ENCODE data around the gene HUS1. TPM values are rescaled to one million over a fixed set of nuclear protein-coding genes. Genes with fewer than 3 reads are reported as not detected.
"Not testable (repeated sequence)": the region's sequence is repeated elsewhere in the genome, so short reads cannot be mapped to it uniquely, and the experiment has no call there.

HUS1 gene
- total RNA-seq, 2 experiments from 2014 or later: 38.5 to 39.4 TPM

- DNase-seq: no peak
- Mint-ChIP-seq H3K27ac (no peak overlapping the region), H3K4me1 (no peaks in the 10 kb centered on the region), H3K27me3 (no peaks in the 10 kb centered on the region), H3K9me3 (no peaks in the 10 kb centered on the region), H3K36me3 (ENCODE audit: low read depth) (no peaks in the 10 kb centered on the region), H3K4me3 (no peak overlapping the region)
- ChIA-PET POLR2A (no interaction called here), CTCF (interaction anchor here (1.4 kb wide), 1 partner anchor 39 kb away, joined by 5 read pairs; no protein-coding TSS in a partner anchor)
These were observed 48.1 kb downstream of the HUS1 start for GRCh38 chr7:47931005-47932004.

- H3K27me3 Mint-ChIP-seq: no peaks in the 10 kb centered on the region
- H3K27ac Mint-ChIP-seq: no peak overlapping the region
- H3K4me3 Mint-ChIP-seq: no peak overlapping the region
- DNase-seq: no peak
- H3K4me1 Mint-ChIP-seq: no peaks in the 10 kb centered on the region
- CTCF ChIA-PET: no interaction called here
- H3K36me3 Mint-ChIP-seq (ENCODE audit: low read depth): no peaks in the 10 kb centered on the region
- POLR2A ChIA-PET: no interaction called here
- H3K9me3 Mint-ChIP-seq: no peaks in the 10 kb centered on the region
These were observed 55.1 kb downstream of the HUS1 start for GRCh38 chr7:47924266-47924665.

- H3K9me3 Mint-ChIP-seq; H3K4me1 Mint-ChIP-seq; POLR2A ChIA-PET; CTCF ChIA-PET; H3K27ac Mint-ChIP-seq; DNase-seq; H3K36me3 Mint-ChIP-seq (ENCODE audit: low read depth); H3K4me3 Mint-ChIP-seq; H3K27me3 Mint-ChIP-seq: not testable (repeated sequence)
These were observed 56.1 kb downstream of the HUS1 start for GRCh38 chr7:47923081-47923875.

- H3K27ac Mint-ChIP-seq; CTCF ChIA-PET; H3K36me3 Mint-ChIP-seq (ENCODE audit: low read depth); H3K4me1 Mint-ChIP-seq; H3K4me3 Mint-ChIP-seq; POLR2A ChIA-PET; DNase-seq; H3K9me3 Mint-ChIP-seq: not testable (repeated sequence)
- peaks cover 14% of the 10 kb centered on the region for H3K27me3 Mint-ChIP-seq
These were observed 62.9 kb downstream of the HUS1 start for GRCh38 chr7:47916514-47916913.

GRCh38 chr7:47915616-47915976 is 63.8 kb downstream of the HUS1 start:
- Mint-ChIP-seq H3K27ac (no peak overlapping the region), H3K27me3 (peaks cover 14% of the 10 kb centered on the region), H3K4me3 (no peak overlapping the region), H3K36me3 (ENCODE audit: low read depth) (no peaks in the 10 kb centered on the region), H3K9me3 (no peaks in the 10 kb centered on the region), H3K4me1 (no peaks in the 10 kb centered on the region)
- ChIA-PET CTCF (interaction anchor here (0.9 kb wide), 1 partner anchor 29 kb away, joined by 3 read pairs; no protein-coding TSS in a partner anchor), POLR2A (no interaction called here)
- DNase-seq: no peak

- H3K36me3 Mint-ChIP-seq (ENCODE audit: low read depth): no peaks in the 10 kb centered on the region
- ChIA-PET CTCF (interaction anchor here (0.9 kb wide), 1 partner anchor 30 kb away, joined by 3 read pairs; no protein-coding TSS in a partner anchor), POLR2A (no interaction called here)
- H3K27me3 Mint-ChIP-seq: peaks cover 14% of the 10 kb centered on the region
- no peaks in the 10 kb centered on the region for H3K9me3 Mint-ChIP-seq
- DNase-seq: no peak
- H3K4me3 Mint-ChIP-seq: no peak overlapping the region
- H3K4me1 Mint-ChIP-seq: no peaks in the 10 kb centered on the region
- H3K27ac Mint-ChIP-seq: no peak overlapping the region
These were observed 64.4 kb downstream of the HUS1 start for GRCh38 chr7:47914717-47915615.

Other genes starting within 250 kb of the HUS1 start
- gene PKD1L1, start 31.1 kb downstream of the HUS1 start, total RNA-seq: under 1 TPM; 0.08 to 0.12 TPM
- under 1 TPM in 1 of 2 experiments, not detected in 1; 0.64 TPM for gene SUN3, start 49.5 kb upstream of the HUS1 start, total RNA-seq
- under 1 TPM; 0.10 to 0.21 TPM for gene C7orf57, start 55.9 kb upstream of the HUS1 start, total RNA-seq
- gene UPP1, start 109.7 kb upstream of the HUS1 start, total RNA-seq: 100 to 1,000 TPM; 100 to 114 TPM
- gene ABCA13, start 191.8 kb upstream of the HUS1 start, total RNA-seq: under 1 TPM; 0.07 to 0.19 TPM

Data from activated CD4-positive, alpha-beta T cell treated with anti-CD3 and anti-CD28 coated beads, Interleukin-2, amount 10 ng/mL, durations not matched to agents 7 days and 5 days (primary cell).